OCI-LY3 (cell line): ENCODE data around the gene CYBB.

ENCODE experiments used
- H2AFZ ChIP-seq: fragments of 200-600, 300-600 bp; shearing (Covaris generic); 2 replicates; pipeline ENCODE4 v1.6.0; 2014; ENCODE audit warnings: antibody characterized with exemption, low read depth, low read length
- H3K27ac ChIP-seq: fragments of 200-600, 300-600 bp; sonication (generic); 2 replicates; pipeline ENCODE4 v1.5.1; 2014; ENCODE audit warnings: mild to moderate bottlenecking, low read length, moderate library complexity, mixed read lengths
- H3K27me3 ChIP-seq: fragments of 200-600, 300-600 bp; sonication (generic); 2 replicates; pipeline ENCODE4 v1.6.1; 2014; ENCODE audit warnings: low read depth, low read length, mixed read lengths
- H3K36me3 ChIP-seq: fragments of 200-600, 300-600 bp; sonication (generic); replicated peaks from 2 replicates; pipeline ENCODE3; 2014; ENCODE audit warnings: low read depth, low read length, mixed read lengths
- H3K4me1 ChIP-seq: fragments of 300-600, 200-600 bp; sonication (generic); 2 replicates; pipeline ENCODE4 v1.6.1; 2014; ENCODE audit warnings: low read length, mixed read lengths
- H3K4me2 ChIP-seq: fragments of 200-600, 300-600 bp; sonication (generic); 2 replicates; pipeline ENCODE4 v1.6.1; 2014; ENCODE audit warnings: low read length, mixed read lengths
- H3K4me3 ChIP-seq: fragments of 300-600, 200-600 bp; sonication (generic); 2 replicates; pipeline ENCODE4 v1.5.1; 2014; ENCODE audit warnings: antibody characterized with exemption, mild to moderate bottlenecking, low read length, moderate library complexity
- H3K79me2 ChIP-seq: fragments of 300-600, 200-600 bp; shearing (Covaris generic); 2 replicates; pipeline ENCODE4 v1.6.1; 2014; ENCODE audit warnings: mild to moderate bottlenecking, low read length, mixed read lengths
- H3K9ac ChIP-seq: fragments of 300-600, 200-600 bp; shearing (Covaris generic); 2 replicates; pipeline ENCODE4 v1.6.0; 2014; ENCODE audit warnings: mild to moderate bottlenecking, low read length, moderate library complexity
- H3K9me3 ChIP-seq: fragments of 200-600, 300-600 bp; shearing (Covaris generic); 2 replicates; pipeline ENCODE4 v1.6.1; 2014; ENCODE audit warnings: low read length, mixed read lengths; ENCODE audit not compliant: insufficient read depth
- H4K20me1 ChIP-seq: fragments of 200-600, 300-600 bp; sonication (generic); 2 replicates; pipeline ENCODE4 v1.6.1; 2016; ENCODE audit warnings: low read length, mixed read lengths; ENCODE audit not compliant: insufficient read depth
- CTCF ChIP-seq: fragments of 200-600, 300-600 bp; sonication (generic); IDR thresholded peaks from 2 replicates; pipeline ENCODE4 v1.5.1; 2014; ENCODE audit warnings: antibody characterized with exemption, low read length, low read depth
- EZH2phosphoT487 ChIP-seq: fragments of 200-600 bp; shearing (Covaris generic); IDR thresholded peaks from 2 replicates; pipeline ENCODE4 v1.6.1; 2018; ENCODE audit warnings: antibody characterized with exemption, mixed run types, low read depth

CYBB gene

GRCh38 chrX:37782359-37782758 is 2.5 kb downstream of the CYBB start:
- Histone ChIP-seq H3K79me2 (peaks cover 60% of the 10 kb centered on the region), H3K4me2 (peak overlapping the region; percentile 87), H3K36me3 (peaks cover 44% of the 10 kb centered on the region), H3K27me3 (no peaks in the 10 kb centered on the region), H3K4me3 (peak overlapping the region; percentile 95), H3K9ac (peak overlapping the region; percentile 97), H2AFZ (no peak overlapping the region), H4K20me1 (no peaks in the 10 kb centered on the region), H3K4me1 (peaks cover 71% of the 10 kb centered on the region), H3K27ac (peak overlapping the region; percentile 87), H3K9me3 (no peaks in the 10 kb centered on the region)
- TF ChIP-seq CTCF = no peak
- TF ChIP-seq EZH2phosphoT487 = no peak

GRCh38 chrX:37783305-37783704 is 3.4 kb downstream of the CYBB start:
- Histone ChIP-seq H3K79me2 (peaks cover 70% of the 10 kb centered on the region), H3K36me3 (peaks cover 53% of the 10 kb centered on the region), H3K9ac (peak overlapping the region; percentile 96), H3K4me2 (peak overlapping the region; percentile 87), H3K27me3 (no peaks in the 10 kb centered on the region), H3K9me3 (no peaks in the 10 kb centered on the region), H3K27ac (peak overlapping the region; percentile 100), H2AFZ (no peak overlapping the region), H3K4me1 (peaks cover 72% of the 10 kb centered on the region), H4K20me1 (peaks cover 5% of the 10 kb centered on the region; the same call in 1 of the 2 replicates), H3K4me3 (peak overlapping the region; percentile 42)
- TF ChIP-seq EZH2phosphoT487 (no peak), CTCF (no peak)

GRCh38 chrX:37785569-37785968 is 5.7 kb downstream of the CYBB start:
- Histone ChIP-seq H3K36me3 (peaks cover 71% of the 10 kb centered on the region), H4K20me1 (peaks cover 19% of the 10 kb centered on the region), H3K9ac (peak overlapping the region; percentile 96), H3K27ac (peak overlapping the region; percentile 100), H3K4me3 (peak overlapping the region; percentile 31), H3K27me3 (no peaks in the 10 kb centered on the region), H3K9me3 (no peaks in the 10 kb centered on the region), H3K4me2 (peak overlapping the region; percentile 87), H3K4me1 (peaks cover 79% of the 10 kb centered on the region), H3K79me2 (peaks cover 80% of the 10 kb centered on the region), H2AFZ (no peak overlapping the region)
- TF ChIP-seq CTCF (no peak), EZH2phosphoT487 (no peak)

- Histone ChIP-seq H3K4me3 (peak overlapping the region; percentile 71), H3K27me3 (no peaks in the 10 kb centered on the region), H3K4me1 (peaks cover 83% of the 10 kb centered on the region), H3K36me3 (peaks cover 69% of the 10 kb centered on the region), H4K20me1 (peaks cover 28% of the 10 kb centered on the region), H3K27ac (peak overlapping the region; percentile 100), H3K9ac (peak overlapping the region; percentile 96), H3K79me2 (peaks cover 80% of the 10 kb centered on the region), H2AFZ (no peak overlapping the region), H3K9me3 (no peaks in the 10 kb centered on the region), H3K4me2 (peak overlapping the region; percentile 87)
- no peak for TF ChIP-seq CTCF
- no peak for TF ChIP-seq EZH2phosphoT487
These were observed 7.0 kb downstream of the CYBB start for GRCh38 chrX:37786624-37787422.
